Activated CD8-positive, alpha-beta T cell treated with anti-CD3 and anti-CD28 coated beads for 36 hours (primary cell): ENCODE data around the gene PSG6. TPM values are rescaled to one million over a fixed set of nuclear protein-coding genes. Genes with fewer than 3 reads are reported as not detected.
"Not testable (repeated sequence)": the region's sequence is repeated elsewhere in the genome, so short reads cannot be mapped to it uniquely, and the experiment has no call there.

ENCODE experiments used
- ATAC-seq: fragments of 200-7000 bp; cut with Tn5 transposase; one replicate; pipeline ENCODE4 v1.10.0; 2021; ENCODE audit warnings: mild to moderate bottlenecking, moderate library complexity
- CTCF ChIA-PET: fragments of 350-600 bp; sonication (Branson Sonifier 250); formaldehyde crosslinking; loops from one replicate; lab custom pipeline; 2021; ENCODE audit warnings: antibody characterized with exemption; lab: Charles Lee
- POLR2A ChIA-PET: fragments of 350-600 bp; sonication (Branson Sonifier 250); formaldehyde crosslinking; loops from one replicate; lab custom pipeline; 2021; ENCODE audit warnings: antibody characterized with exemption; lab: Charles Lee
- DNase-seq: peaks from one replicate; pipeline ENCODE4 v3.0.0-alpha.2; 2020
- H3K27ac Mint-ChIP-seq: one replicate; pipeline ENCODE4 v1.8.0; 2021; ENCODE audit warnings: mild to moderate bottlenecking, mixed read lengths
- H3K27me3 Mint-ChIP-seq: one replicate; pipeline ENCODE4 v1.8.0; 2021; ENCODE audit warnings: mixed read lengths
- H3K36me3 Mint-ChIP-seq: one replicate; pipeline ENCODE4 v1.8.0; 2021; ENCODE audit warnings: low read depth, mixed read lengths
- H3K4me1 Mint-ChIP-seq: one replicate; pipeline ENCODE4 v1.8.0; 2021; ENCODE audit warnings: low read depth, mixed read lengths
- H3K4me3 Mint-ChIP-seq: one replicate; pipeline ENCODE4 v1.8.0; 2021; ENCODE audit warnings: mild to moderate bottlenecking, moderate library complexity, mixed read lengths
- H3K9me3 Mint-ChIP-seq: one replicate; pipeline ENCODE4 v1.8.0; 2021; ENCODE audit warnings: mixed read lengths
- CTCF ChIP-seq: fragments of 200-600 bp; IDR thresholded peaks from one replicate; pipeline ENCODE4 v1.8.0; 2022; ENCODE audit warnings: antibody characterized with exemption, mild to moderate bottlenecking
- intact Hi-C: fragments of 100-400 bp; cut with micrococcal nuclease; formaldehyde crosslinking; loops from one replicate; pipeline ENCODE4 v1.10.0; 2022
- total RNA-seq, 2 experiments: library from RNA; stranded (reverse); gene quantifications; one replicate each; pipeline ENCODE4 v1.2.3, GENCODE V29; 2021

The PSG6 gene
- total RNA-seq, 2 experiments from 2014 or later: not detected

GRCh38 chr19:42879613-42880012, 38.1 kb downstream of the PSG6 start, which contains the start of gene PSG1:
Gene PSG1, minus strand, starts transcription at chr19:42879713. Its CDS starts 132 bp downstream, at chr19:42879581.
- TF ChIP-seq CTCF: no peak
- DNase-seq (no peak), ATAC-seq (no peak)
- Mint-ChIP-seq H3K9me3 (no peaks in the 10 kb centered on the region), H3K4me3 (no peak within 1 kb of the TSS), H3K4me1 (no peaks in the 10 kb centered on the region), H3K27me3 (peaks cover 7% of the 10 kb centered on the region), H3K27ac (no peak within 1 kb of the TSS), H3K36me3 (no peaks in the 10 kb centered on the region)
- POLR2A ChIA-PET: interaction anchor here (0.6 kb wide), 1 partner anchor 74 kb away, joined by 5 read pairs; no protein-coding TSS in a partner anchor
- CTCF ChIA-PET: no interaction called here
- intact Hi-C loops: no loop called here

- POLR2A ChIA-PET, intact Hi-C loops, H3K4me1 Mint-ChIP-seq, H3K9me3 Mint-ChIP-seq, H3K4me3 Mint-ChIP-seq, DNase-seq, ATAC-seq, H3K27ac Mint-ChIP-seq, H3K27me3 Mint-ChIP-seq, CTCF ChIA-PET, H3K36me3 Mint-ChIP-seq: not testable (repeated sequence)
Measured at GRCh38 chr19:42876596-42876995, 41.1 kb downstream of the PSG6 start.

DNA sequence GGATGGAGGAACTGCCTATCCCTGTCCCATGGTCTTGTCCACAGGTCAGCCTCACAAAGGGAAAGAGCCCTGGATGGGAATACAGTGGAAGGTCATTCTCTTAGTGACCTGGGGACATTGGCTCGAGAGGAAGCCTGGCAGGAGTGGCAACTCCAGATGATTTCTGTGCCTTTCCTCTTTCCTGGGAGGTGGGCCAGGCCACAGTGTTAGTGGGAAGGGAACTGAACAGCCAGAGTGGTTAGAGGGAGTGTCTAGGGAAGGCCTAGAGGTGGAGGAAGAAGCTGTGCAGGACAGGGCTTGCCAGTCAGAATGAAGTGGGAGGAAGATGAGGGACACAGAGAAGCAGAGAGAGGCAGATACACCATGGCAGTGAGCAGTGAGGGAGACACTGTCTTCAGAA, 41.8 kb downstream of the PSG6 start:
- H3K9me3 Mint-ChIP-seq, DNase-seq, ATAC-seq, H3K4me3 Mint-ChIP-seq, POLR2A ChIA-PET, H3K27me3 Mint-ChIP-seq, H3K27ac Mint-ChIP-seq, H3K4me1 Mint-ChIP-seq, intact Hi-C loops, CTCF ChIA-PET, H3K36me3 Mint-ChIP-seq: not testable (repeated sequence)

GRCh38 chr19:42874901-42875813, 42.5 kb downstream of the PSG6 start:
- H3K36me3 Mint-ChIP-seq, H3K27me3 Mint-ChIP-seq, POLR2A ChIA-PET, H3K27ac Mint-ChIP-seq, DNase-seq, CTCF ChIA-PET, H3K4me3 Mint-ChIP-seq, H3K9me3 Mint-ChIP-seq, intact Hi-C loops, ATAC-seq, H3K4me1 Mint-ChIP-seq: not testable (repeated sequence)

- H3K9me3 Mint-ChIP-seq, CTCF ChIA-PET: not testable (repeated sequence)
Measured at GRCh38 chr19:42874136-42874535, 43.6 kb downstream of the PSG6 start.

DNA sequence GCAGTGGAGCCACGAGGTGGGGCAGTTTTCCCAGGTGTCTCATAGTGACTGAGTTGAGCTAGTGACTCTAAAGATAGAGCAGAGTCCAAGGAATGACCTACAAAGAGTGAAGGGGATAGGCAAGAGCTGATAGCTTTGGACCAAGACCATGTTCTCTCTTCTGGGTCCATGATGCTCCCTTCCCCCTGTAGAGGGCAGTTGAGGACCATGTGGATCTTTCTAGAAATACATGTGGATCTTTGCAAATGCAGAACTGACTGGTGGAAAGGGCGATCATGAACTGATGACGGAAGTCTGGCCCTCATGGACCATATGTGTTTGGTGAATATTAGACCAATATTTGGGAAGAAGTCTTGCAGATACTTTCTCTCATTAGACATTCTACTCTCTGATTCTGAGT, 45.1 kb downstream of the PSG6 start:
- CTCF ChIA-PET: no interaction called here

More at GRCh38 chr19:42874136-42874535, 43.6 kb downstream of the PSG6 start:
- H3K36me3 Mint-ChIP-seq, intact Hi-C loops, H3K4me1 Mint-ChIP-seq, ATAC-seq, H3K4me3 Mint-ChIP-seq, POLR2A ChIA-PET, DNase-seq, H3K27ac Mint-ChIP-seq, H3K27me3 Mint-ChIP-seq: not testable (repeated sequence)

More for the DNA sequence above, 45.1 kb downstream of the PSG6 start:
- ATAC-seq (no peak), DNase-seq (no peak)
- intact Hi-C loops: no loop called here
- Mint-ChIP-seq H3K27me3 (peaks cover 8% of the 10 kb centered on the region), H3K27ac (no peak overlapping the region), H3K9me3 (no peaks in the 10 kb centered on the region), H3K4me3 (no peak overlapping the region), H3K4me1 (no peaks in the 10 kb centered on the region), H3K36me3 (no peaks in the 10 kb centered on the region)
- TF ChIP-seq CTCF: no peak
- POLR2A ChIA-PET: no interaction called here
